NB4 (cell line): ENCODE measurements around the gene MRPS15.

Experiments
- DNase-seq: peaks from one replicate; pipeline ENCODE4 v3.0.0; 2010; ENCODE audit warnings: low read depth
- H3K4me3 ChIP-seq: one replicate; pipeline ENCODE4 v1.5.1; 2011; ENCODE audit warnings: mild to moderate bottlenecking, low read depth, low read length, moderate library complexity
- CTCF ChIP-seq: IDR thresholded peaks from one replicate; pipeline ENCODE4 v1.5.1; 2012; ENCODE audit warnings: low read depth, low read length
- MAX ChIP-seq: IDR thresholded peaks from 2 replicates; pipeline ENCODE4 v1.6.1; 2011; ENCODE audit warnings: low read depth, low read length
- MYC ChIP-seq: IDR thresholded peaks from 2 replicates; pipeline ENCODE4 v1.6.1; 2011; ENCODE audit warnings: low read depth, low read length
- POLR2A ChIP-seq: IDR thresholded peaks from 2 replicates; pipeline ENCODE4 v1.6.1; 2011; ENCODE audit warnings: mild to moderate bottlenecking; ENCODE audit not compliant: insufficient read length; ENCODE audit errors: extremely low read depth

The MRPS15 gene

GRCh38 chr1:36440646-36441045 lies 23.5 kb downstream of the MRPS15 start:
- no peak for TF ChIP-seq POLR2A
- TF ChIP-seq MAX, result no peak
- no peak for TF ChIP-seq CTCF
- TF ChIP-seq MYC, result no peak
- DNase-seq, result no peak

GRCh38 chr1:36440044-36440443 lies 24.1 kb downstream of the MRPS15 start:
- no peak for DNase-seq
- no peak overlapping the region for H3K4me3 ChIP-seq
- TF ChIP-seq MAX, result no peak
- TF ChIP-seq POLR2A, result no peak
- no peak for TF ChIP-seq CTCF
- no peak for TF ChIP-seq MYC

More at GRCh38 chr1:36440646-36441045, 23.5 kb downstream of the MRPS15 start:
- H3K4me3 ChIP-seq, result no peak overlapping the region

- TF ChIP-seq CTCF (no peak), MAX (no peak), POLR2A (no peak), MYC (no peak)
- H3K4me3 ChIP-seq, result no peak overlapping the region
- DNase-seq, result no peak
Measured at GRCh38 chr1:36438715-36439114, 25.5 kb downstream of the MRPS15 start.

- no peak for TF ChIP-seq MYC
- no peak for TF ChIP-seq CTCF
- TF ChIP-seq MAX, result no peak
- TF ChIP-seq POLR2A, result no peak
- DNase-seq, result no peak
- no peak overlapping the region for H3K4me3 ChIP-seq
Measured at GRCh38 chr1:36436821-36437220, 27.4 kb downstream of the MRPS15 start.

- no peak for TF ChIP-seq MYC
- TF ChIP-seq CTCF, result no peak
- no peak for TF ChIP-seq MAX
- no peak for TF ChIP-seq POLR2A
- no peak overlapping the region for H3K4me3 ChIP-seq
- DNase-seq, result no peak
Measured at GRCh38 chr1:36433102-36433501, 31.1 kb downstream of the MRPS15 start.

- TF ChIP-seq MYC, result no peak
- no peak for TF ChIP-seq POLR2A
- no peak for TF ChIP-seq MAX
- no peak for TF ChIP-seq CTCF
- no peak for DNase-seq
- H3K4me3 ChIP-seq, result no peak overlapping the region
Measured at GRCh38 chr1:36432616-36433015, 31.6 kb downstream of the MRPS15 start.
